ENCODE results near the gene MYH7B. TPM values are rescaled to one million over a fixed set of nuclear protein-coding genes. Genes with fewer than 3 reads are reported as not detected.

MYH7B gene
- total RNA-seq, 3 donors from 2014 or later, result 0.66 to 1.1 (median 0.73) TPM

DNA sequence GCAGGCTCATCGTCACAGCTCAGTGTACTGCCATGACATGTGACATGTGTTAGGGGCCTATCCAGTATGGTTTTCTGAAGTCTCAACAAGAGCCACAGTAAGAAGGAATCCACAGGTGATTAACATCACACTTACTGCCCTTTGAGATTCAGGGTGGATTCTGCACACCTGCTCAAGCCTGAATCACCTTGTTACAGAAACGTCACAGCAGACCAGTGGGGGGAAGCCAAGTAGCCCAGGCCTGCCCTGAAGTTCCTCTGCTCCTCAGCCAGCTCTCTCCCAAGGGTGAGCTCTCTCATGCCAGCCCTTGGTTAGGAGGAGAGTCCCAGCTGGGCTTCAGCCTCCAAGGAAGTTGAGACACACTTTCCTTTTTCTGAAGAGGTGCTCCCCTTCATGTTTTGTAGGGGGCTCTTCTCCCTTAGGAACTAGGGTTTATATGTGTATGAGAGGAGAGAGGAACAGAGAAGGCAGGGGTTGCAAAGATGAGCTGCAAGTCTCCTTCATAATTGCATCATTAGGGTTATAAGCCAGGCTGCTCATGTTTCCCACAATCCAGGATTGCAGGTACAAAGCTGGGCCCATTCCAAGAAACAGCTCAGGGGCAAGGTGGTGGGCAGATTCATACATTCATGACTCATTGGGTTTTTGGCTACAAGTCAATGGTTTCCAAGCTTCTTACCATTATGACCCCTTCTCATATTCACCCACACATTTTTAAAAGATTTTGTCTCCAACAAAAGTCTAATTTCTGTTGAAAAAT, 11.7 kb upstream of the MYH7B start:
- TF ChIP-seq POLR2AphosphoS5 (IDR thresholded peaks at IDR 0.05) (no peak), POLR2A (IDR thresholded peaks at IDR 0.05) (no peak)
- TF ChIP-seq, protein P1, sequence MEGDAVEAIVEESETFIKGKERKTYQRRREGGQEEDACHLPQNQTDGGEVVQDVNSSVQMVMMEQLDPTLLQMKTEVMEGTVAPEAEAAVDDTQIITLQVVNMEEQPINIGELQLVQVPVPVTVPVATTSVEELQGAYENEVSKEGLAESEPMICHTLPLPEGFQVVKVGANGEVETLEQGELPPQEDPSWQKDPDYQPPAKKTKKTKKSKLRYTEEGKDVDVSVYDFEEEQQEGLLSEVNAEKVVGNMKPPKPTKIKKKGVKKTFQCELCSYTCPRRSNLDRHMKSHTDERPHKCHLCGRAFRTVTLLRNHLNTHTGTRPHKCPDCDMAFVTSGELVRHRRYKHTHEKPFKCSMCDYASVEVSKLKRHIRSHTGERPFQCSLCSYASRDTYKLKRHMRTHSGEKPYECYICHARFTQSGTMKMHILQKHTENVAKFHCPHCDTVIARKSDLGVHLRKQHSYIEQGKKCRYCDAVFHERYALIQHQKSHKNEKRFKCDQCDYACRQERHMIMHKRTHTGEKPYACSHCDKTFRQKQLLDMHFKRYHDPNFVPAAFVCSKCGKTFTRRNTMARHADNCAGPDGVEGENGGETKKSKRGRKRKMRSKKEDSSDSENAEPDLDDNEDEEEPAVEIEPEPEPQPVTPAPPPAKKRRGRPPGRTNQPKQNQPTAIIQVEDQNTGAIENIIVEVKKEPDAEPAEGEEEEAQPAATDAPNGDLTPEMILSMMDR (IDR thresholded peaks at IDR 0.05), result no peak

DNA sequence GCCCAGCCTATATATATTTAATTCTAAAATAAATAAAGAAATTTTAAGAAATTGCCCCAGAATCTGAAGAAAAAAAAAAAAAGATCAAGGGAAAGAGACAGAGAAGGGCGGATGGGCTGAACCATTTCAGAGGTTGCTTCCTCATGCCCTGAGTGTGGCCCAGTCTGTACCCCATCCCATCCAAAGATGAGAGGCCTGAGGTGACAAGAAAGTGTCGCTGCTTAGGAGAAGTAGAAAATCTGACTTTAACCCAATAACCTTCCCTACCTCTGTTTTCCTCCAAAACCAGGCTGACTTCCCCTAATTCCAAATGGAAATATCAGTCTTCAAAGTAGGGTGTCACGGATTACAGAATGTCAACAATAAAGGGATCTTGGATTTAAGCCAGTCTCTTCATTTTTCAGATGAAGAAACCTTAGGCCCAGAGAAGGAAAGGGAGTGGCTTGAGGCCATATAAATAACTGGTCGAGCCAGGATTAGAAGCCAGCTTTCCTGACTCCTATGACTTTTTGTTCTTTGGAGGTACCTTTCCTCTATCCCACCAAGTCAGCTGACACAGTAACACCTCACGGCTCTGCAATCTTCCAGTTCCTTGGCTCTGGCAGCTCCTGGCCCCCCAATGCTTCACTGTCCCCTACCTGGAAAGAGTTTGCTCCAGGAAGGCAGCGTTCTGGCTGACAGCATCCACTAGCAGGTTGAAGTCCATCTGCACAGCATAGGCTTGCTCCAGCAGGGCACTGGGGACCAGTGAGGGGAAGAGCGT, 10.2 kb upstream of the MYH7B start:
- TF ChIP-seq, protein P1 (IDR thresholded peaks at IDR 0.05), result no peak
- TF ChIP-seq POLR2AphosphoS5 (IDR thresholded peaks at IDR 0.05) (no peak), POLR2A (IDR thresholded peaks at IDR 0.05) (no peak)
- intact Hi-C loops (cut with DNase I; ENCODE audit: low total_unique reads), result no loop called here
- Histone ChIP-seq H3K9me3 (no peaks in the 10 kb centered on the region), H3K4me1 (no peaks in the 10 kb centered on the region), H3K36me3 (no peaks in the 10 kb centered on the region), H3K4me3 (no peak overlapping the region), H3K27ac (peak overlapping the region; percentile 66 to 69), H3K27me3 (no peaks in the 10 kb centered on the region)
- peak; percentile 27 to 31 for DNase-seq (ENCODE audit: low spot score in 2 of 2)

More for the DNA sequence above, 11.7 kb upstream of the MYH7B start:
- Histone ChIP-seq H3K36me3 (no peaks in the 10 kb centered on the region), H3K4me1 (no peaks in the 10 kb centered on the region), H3K4me3 (no peak overlapping the region), H3K27ac (peak overlapping the region; percentile 11 to 52), H3K9me3 (no peaks in the 10 kb centered on the region), H3K27me3 (no peaks in the 10 kb centered on the region)
- DNase-seq (ENCODE audit: low spot score in 2 of 2), result peak in 1 of 2 donors; percentile 31
- intact Hi-C loops (cut with DNase I; ENCODE audit: low total_unique reads), result no loop called here

DNA sequence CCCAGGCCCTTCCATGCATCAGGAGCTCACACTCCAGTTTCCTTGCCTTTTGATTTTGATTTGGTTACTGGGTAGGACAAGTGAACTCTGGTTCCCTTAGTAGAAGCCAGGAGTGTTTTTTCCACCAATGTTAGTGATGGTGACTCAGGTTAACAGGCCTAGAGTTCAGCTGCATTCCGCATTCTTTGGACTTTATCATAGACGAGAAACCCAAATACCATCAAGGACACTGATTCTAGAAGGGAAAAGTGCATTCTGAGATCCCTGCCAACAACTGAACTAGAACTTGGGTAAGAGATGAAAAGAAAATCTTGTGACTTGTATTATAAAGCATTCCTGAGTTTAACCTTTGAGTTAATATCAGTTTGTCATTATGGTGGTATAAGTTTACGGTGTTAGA, 9.0 kb upstream of the MYH7B start:
- no peaks in the 10 kb centered on the region for H3K27me3 ChIP-seq
- no peak for DNase-seq (ENCODE audit: low spot score in 2 of 2)
- TF ChIP-seq POLR2AphosphoS5 (IDR thresholded peaks at IDR 0.05), result no peak
- TF ChIP-seq, protein P1 (IDR thresholded peaks at IDR 0.05), result no peak
- TF ChIP-seq POLR2A (IDR thresholded peaks at IDR 0.05), result no peak
- H3K36me3 ChIP-seq, result no peaks in the 10 kb centered on the region
- intact Hi-C loops (cut with DNase I; ENCODE audit: low total_unique reads), result no loop called here
- H3K4me1 ChIP-seq, result no peaks in the 10 kb centered on the region
- H3K9me3 ChIP-seq, result no peaks in the 10 kb centered on the region
- peak overlapping the region in 1 of 2 donors; percentile 66 for H3K27ac ChIP-seq
- H3K4me3 ChIP-seq, result no peak overlapping the region

DNA sequence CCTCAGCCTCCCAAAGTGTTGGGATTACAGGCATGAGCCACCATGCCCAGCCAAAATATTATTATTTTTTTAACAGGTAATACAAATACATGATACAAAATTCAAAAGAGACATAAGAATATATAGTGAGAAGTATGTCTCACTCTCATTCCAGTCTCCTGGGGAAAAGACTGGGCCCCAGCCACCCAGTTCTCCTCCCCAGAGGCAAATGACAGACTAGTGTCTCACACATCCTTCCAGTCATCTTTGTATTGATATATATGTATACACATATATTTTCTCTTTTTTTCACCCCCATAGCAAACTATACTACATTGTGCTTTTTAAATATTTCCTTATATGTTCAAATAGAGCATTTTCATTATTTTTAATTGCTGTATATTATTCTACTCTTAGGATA, 8.3 kb upstream of the MYH7B start:
- DNase-seq (ENCODE audit: low spot score in 2 of 2), result no peak
- H3K4me3 ChIP-seq, result no peak overlapping the region
- H3K9me3 ChIP-seq, result no peaks in the 10 kb centered on the region
- TF ChIP-seq POLR2AphosphoS5 (IDR thresholded peaks at IDR 0.05) (no peak), POLR2A (IDR thresholded peaks at IDR 0.05) (no peak)
- TF ChIP-seq, protein P1 (IDR thresholded peaks at IDR 0.05), result no peak
- H3K27ac ChIP-seq, result no peak overlapping the region
- H3K4me1 ChIP-seq, result no peaks in the 10 kb centered on the region
- no peaks in the 10 kb centered on the region for H3K27me3 ChIP-seq
- no peaks in the 10 kb centered on the region for H3K36me3 ChIP-seq
- intact Hi-C loops (cut with DNase I; ENCODE audit: low total_unique reads), result no loop called here

DNA sequence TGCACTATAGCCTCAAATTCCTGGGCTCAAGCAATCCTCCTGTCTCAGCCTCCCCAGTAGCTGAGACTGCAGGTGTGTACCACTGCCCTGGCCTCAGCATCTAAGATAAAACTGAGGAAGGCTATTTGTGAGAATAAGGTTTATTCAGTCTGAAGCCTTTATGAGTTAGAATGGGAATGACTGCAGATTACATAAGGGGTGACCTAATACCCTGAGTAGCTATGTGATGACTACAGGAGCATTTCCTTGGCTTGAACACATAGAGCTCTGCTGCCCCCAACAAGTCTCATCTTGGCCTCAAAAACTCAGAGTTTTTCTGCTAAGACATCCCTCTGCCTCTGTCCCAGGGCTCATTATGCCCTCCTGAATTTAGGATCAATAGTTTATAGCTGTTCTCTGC, 7.6 kb upstream of the MYH7B start:
- no peaks in the 10 kb centered on the region for H3K4me1 ChIP-seq
- intact Hi-C loops (cut with DNase I; ENCODE audit: low total_unique reads), result no loop called here
- no peak for TF ChIP-seq POLR2A (IDR thresholded peaks at IDR 0.05)
- TF ChIP-seq POLR2AphosphoS5 (IDR thresholded peaks at IDR 0.05), result no peak
- TF ChIP-seq, protein P1 (IDR thresholded peaks at IDR 0.05), result no peak
- no peaks in the 10 kb centered on the region for H3K27me3 ChIP-seq
- no peak overlapping the region for H3K27ac ChIP-seq
- H3K9me3 ChIP-seq, result no peaks in the 10 kb centered on the region
- no peak overlapping the region for H3K4me3 ChIP-seq
- no peaks in the 10 kb centered on the region for H3K36me3 ChIP-seq
- no peak for DNase-seq (ENCODE audit: low spot score in 2 of 2)
